Stimulated activated CD4-positive, alpha-beta T cell treated with anti-CD3 and anti-CD28 coated beads, Interleukin-4, amount 100 ng/mL, for 24 hours (primary cell): Measurements from ENCODE around the gene HECA.
A peak's percentile ranks its signal among the peaks of the same experiment; 100 is the strongest.
"Not testable (repeated sequence)": the region's sequence is repeated elsewhere in the genome, so short reads cannot be mapped to it uniquely, and the experiment has no call there.

Source experiments
- DNase-seq: peaks from one replicate; pipeline ENCODE4 v3.0.0-alpha.2; 2020

The HECA gene

DNA sequence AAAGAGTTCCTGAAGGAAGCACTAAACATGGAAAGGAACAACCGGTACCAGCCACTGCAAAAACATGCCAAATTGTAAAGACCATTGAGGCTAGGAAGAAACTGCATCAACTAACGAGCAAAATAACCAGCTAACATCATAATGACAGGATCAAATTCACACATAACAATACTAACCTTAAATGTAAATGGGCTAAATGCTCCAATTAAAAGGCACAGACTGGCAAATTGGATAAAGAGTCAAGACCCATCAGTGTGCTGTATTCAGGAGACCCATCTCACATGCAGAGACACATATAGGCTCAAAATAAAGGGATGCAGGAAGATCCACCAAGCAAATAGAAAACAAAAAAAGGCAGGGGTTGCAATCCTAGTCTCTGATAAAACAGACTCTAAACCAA is 77.6 kb downstream of the HECA start:
- DNase-seq: not testable (repeated sequence)

DNA sequence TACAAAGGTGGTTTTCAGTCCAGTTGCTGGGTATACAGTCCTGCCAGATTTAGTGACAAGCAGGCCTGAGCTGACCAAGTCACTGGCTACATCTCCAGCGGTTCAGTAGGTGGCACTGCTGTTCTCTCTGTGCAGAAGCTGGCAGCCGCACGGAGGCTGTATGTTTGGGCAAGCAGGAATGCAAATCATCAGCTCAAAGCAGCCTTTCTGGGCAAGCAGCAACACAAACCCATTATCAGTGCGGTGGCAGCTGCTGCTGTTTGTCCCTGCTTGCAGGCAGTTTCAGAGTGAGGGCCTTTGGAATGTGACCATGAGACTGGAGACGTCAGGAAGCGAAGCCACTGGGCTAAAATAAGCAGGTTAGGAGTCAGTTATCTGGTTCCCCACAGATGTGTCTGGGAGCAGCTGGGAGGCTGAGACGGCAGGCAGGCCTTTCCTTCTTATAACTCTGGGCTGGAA is 84.4 kb downstream of the HECA start:
- DNase-seq: peak; percentile 77

DNA sequence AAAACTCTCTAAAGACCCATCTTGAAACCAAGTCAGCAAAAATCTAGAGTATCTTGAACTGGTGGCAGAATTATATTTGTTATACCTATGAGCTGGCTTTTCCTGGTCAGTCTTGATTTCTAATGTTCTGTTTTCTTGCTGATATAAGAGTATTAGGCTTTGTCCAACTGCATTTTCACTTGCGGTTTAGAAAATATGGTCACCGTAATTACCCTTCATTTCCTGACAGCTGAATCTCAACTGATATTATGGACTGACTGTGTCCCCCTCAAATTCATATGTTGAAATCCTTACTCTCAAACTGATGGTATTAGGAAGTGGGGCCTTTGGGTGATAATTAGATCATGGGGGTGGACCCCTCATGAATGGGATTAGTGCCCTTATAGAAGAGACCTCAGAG is 84.9 kb downstream of the HECA start:
- no peak for DNase-seq

DNA sequence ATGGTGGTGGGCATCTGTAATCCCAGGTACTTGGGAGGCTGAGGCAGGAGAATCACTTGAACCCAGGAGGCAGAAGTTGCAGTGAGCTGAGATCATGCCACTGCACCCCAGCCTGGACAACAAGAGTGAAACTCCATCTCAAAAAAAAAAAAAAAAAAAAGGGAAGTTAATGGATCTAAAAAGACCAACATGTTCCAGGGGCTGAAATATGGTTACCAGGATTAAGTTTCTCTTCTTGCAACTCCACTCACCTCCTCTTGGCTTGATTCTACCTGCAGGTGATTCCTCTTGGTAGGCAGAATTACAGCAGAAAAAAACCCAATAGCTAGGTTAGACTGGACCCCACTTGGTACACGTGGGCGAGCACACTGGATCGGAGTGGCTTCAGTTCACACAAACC is 93.5 kb downstream of the HECA start:
- DNase-seq: not testable (repeated sequence)
